ENCODE results near the gene ACTL8. TPM values are rescaled to one million over a fixed set of nuclear protein-coding genes. Genes with fewer than 3 reads are reported as not detected.

The ACTL8 gene
- total RNA-seq, 1 donor from 2014 or later = 0.26 TPM

DNA sequence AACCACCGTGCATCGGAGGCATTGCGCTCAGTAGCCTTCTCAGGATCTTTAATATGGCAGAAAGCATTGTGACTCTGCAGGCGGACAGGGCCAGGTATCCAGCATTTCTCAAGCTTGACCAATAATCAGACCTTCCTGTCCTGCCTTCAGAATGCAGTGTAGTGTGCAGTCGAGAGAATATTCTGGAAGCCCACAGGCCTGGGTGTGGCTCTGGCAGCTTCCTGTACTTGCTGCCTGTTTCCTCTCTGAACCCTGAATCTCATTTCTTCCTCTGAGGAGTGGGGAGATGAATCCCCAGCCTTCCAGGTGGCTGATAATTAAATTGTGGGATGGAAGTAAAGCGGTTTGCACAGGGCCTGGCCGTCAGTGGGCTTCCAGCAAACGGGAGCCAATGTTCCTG, 42.3 kb downstream of the ACTL8 start:
- DNase-seq (ENCODE audit: low spot score) = no peak
- no peak overlapping the region for H3K27ac Mint-ChIP-seq (ENCODE audit: unreplicated experiment)
- H3K9me3 Mint-ChIP-seq (ENCODE audit: unreplicated experiment) = no peaks in the 10 kb centered on the region
- H3K36me3 Mint-ChIP-seq (ENCODE audit: low read depth, unreplicated experiment) = no peaks in the 10 kb centered on the region
- no peak overlapping the region for H3K4me3 Mint-ChIP-seq (ENCODE audit: unreplicated experiment)
- TF ChIP-seq, protein P1, sequence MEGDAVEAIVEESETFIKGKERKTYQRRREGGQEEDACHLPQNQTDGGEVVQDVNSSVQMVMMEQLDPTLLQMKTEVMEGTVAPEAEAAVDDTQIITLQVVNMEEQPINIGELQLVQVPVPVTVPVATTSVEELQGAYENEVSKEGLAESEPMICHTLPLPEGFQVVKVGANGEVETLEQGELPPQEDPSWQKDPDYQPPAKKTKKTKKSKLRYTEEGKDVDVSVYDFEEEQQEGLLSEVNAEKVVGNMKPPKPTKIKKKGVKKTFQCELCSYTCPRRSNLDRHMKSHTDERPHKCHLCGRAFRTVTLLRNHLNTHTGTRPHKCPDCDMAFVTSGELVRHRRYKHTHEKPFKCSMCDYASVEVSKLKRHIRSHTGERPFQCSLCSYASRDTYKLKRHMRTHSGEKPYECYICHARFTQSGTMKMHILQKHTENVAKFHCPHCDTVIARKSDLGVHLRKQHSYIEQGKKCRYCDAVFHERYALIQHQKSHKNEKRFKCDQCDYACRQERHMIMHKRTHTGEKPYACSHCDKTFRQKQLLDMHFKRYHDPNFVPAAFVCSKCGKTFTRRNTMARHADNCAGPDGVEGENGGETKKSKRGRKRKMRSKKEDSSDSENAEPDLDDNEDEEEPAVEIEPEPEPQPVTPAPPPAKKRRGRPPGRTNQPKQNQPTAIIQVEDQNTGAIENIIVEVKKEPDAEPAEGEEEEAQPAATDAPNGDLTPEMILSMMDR (IDR thresholded peaks at IDR 0.05; ENCODE audit: unreplicated experiment) = no peak
- peaks cover 7% of the 10 kb centered on the region for H3K4me1 Mint-ChIP-seq (ENCODE audit: unreplicated experiment)
- peaks cover 5% of the 10 kb centered on the region for H3K27me3 Mint-ChIP-seq (ENCODE audit: unreplicated experiment)

DNA sequence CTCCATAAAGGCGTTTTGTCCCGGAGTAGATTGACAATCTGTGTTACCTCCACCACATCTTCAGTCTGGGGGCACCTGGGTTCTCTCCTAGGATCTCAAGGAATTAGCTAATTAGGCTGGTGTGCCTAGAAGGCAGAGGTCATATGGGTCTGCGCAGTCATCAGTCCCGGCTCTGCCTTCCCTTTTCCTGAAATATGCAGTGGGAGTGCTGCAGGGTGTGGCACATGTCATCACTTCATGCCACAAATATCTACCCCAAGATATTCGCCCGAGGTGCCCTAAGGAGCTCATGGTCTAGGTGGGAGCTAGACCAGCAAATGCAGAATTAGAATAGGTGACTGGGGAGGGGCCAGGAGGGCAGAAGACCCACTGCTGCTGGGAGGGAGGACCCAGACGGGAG, 42.9 kb downstream of the ACTL8 start:
- peaks cover 7% of the 10 kb centered on the region for H3K4me1 Mint-ChIP-seq (ENCODE audit: unreplicated experiment)
- TF ChIP-seq, protein P1 (IDR thresholded peaks at IDR 0.05; ENCODE audit: unreplicated experiment) = no peak
- DNase-seq (ENCODE audit: low spot score) = no peak
- H3K27ac Mint-ChIP-seq (ENCODE audit: unreplicated experiment) = no peak overlapping the region
- peaks cover 5% of the 10 kb centered on the region for H3K27me3 Mint-ChIP-seq (ENCODE audit: unreplicated experiment)
- H3K9me3 Mint-ChIP-seq (ENCODE audit: unreplicated experiment) = no peaks in the 10 kb centered on the region
- no peaks in the 10 kb centered on the region for H3K36me3 Mint-ChIP-seq (ENCODE audit: low read depth, unreplicated experiment)
- H3K4me3 Mint-ChIP-seq (ENCODE audit: unreplicated experiment) = no peak overlapping the region

DNA sequence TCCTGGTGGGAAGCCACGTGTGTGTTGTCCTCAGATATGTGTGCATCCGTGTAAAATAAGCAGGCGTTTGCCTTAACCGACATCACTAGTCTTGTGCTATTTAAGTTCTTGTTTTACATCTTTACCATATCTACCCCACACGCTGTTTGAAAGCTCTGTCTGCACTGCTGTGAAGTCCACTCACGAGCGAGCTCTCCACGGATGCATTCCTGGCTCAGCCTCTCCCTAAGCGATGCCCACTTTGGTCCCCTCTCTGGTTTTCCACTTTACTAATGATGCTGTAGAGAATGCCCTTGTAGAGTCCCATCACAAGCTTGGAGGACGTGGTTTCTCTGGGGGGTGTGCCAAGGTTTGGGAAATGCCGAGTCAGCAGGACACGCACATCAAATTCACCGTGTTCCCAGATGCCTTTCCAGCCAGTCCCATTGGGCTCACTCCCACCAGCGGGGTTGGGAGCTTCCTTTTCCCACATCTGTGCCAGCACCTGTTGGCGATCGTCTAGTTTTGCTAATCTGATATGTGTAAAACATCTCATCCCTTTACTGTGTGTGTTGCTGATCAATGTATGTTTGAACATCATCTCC, 43.8 kb downstream of the ACTL8 start:
- Mint-ChIP-seq H3K9me3 (ENCODE audit: unreplicated experiment) (no peaks in the 10 kb centered on the region), H3K36me3 (ENCODE audit: low read depth, unreplicated experiment) (no peaks in the 10 kb centered on the region), H3K4me1 (ENCODE audit: unreplicated experiment) (peaks cover 7% of the 10 kb centered on the region), H3K27ac (ENCODE audit: unreplicated experiment) (no peak overlapping the region), H3K27me3 (ENCODE audit: unreplicated experiment) (peaks cover 5% of the 10 kb centered on the region), H3K4me3 (ENCODE audit: unreplicated experiment) (no peak overlapping the region)
- no peak for DNase-seq (ENCODE audit: low spot score)
- TF ChIP-seq, protein P1 (IDR thresholded peaks at IDR 0.05; ENCODE audit: unreplicated experiment) = no peak

DNA sequence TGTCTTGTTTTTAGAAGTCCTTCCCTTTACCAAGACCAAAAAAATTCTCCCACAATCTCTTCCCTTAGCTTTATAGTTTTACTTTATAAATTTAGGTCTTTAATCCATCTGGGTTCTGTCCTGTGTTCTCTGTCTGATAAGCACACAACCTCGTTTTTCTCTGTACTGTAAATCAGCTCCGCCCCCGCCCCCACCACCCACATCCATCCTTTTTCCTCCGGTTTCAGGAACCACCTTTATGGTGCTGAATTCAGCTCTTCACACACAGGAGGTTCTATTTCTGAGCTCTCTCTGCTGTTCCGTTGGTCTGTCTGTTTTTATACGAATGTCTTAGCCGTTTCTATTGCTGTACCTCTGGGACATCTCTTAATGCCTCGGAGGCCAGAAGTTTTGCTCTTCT, 44.5 kb downstream of the ACTL8 start:
- DNase-seq (ENCODE audit: low spot score) = no peak
- H3K27me3 Mint-ChIP-seq (ENCODE audit: unreplicated experiment) = peaks cover 5% of the 10 kb centered on the region
- peaks cover 7% of the 10 kb centered on the region for H3K4me1 Mint-ChIP-seq (ENCODE audit: unreplicated experiment)
- TF ChIP-seq, protein P1 (IDR thresholded peaks at IDR 0.05; ENCODE audit: unreplicated experiment) = no peak
- H3K9me3 Mint-ChIP-seq (ENCODE audit: unreplicated experiment) = no peaks in the 10 kb centered on the region
- H3K36me3 Mint-ChIP-seq (ENCODE audit: low read depth, unreplicated experiment) = no peaks in the 10 kb centered on the region
- H3K4me3 Mint-ChIP-seq (ENCODE audit: unreplicated experiment) = no peak overlapping the region
- H3K27ac Mint-ChIP-seq (ENCODE audit: unreplicated experiment) = no peak overlapping the region

DNA sequence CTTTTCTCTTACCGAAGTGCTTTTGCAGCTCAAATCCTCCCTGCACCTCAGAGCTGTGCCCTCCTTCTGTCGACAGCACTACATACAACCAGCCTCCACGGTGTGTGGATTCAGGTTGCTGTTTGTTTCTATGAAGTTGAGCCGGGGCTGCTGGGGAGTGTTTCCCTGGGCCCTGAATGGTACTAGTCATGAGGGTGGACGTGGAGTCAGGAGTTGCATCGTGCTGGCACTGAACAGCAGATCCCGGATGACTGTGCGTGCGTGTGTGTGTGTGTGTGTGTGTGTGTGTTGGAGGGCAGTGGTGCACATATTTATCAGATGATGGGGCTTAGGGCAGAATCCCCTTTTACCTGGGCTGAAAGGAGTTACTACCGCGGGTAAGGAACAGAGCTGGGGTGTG, 47.0 kb downstream of the ACTL8 start:
- H3K27ac Mint-ChIP-seq (ENCODE audit: unreplicated experiment) = no peak overlapping the region

More for the DNA sequence above, 47.0 kb downstream of the ACTL8 start:
- TF ChIP-seq, protein P1 (IDR thresholded peaks at IDR 0.05; ENCODE audit: unreplicated experiment) = no peak
- DNase-seq (ENCODE audit: low spot score) = no peak
- Mint-ChIP-seq H3K4me3 (ENCODE audit: unreplicated experiment) (no peak overlapping the region), H3K9me3 (ENCODE audit: unreplicated experiment) (no peaks in the 10 kb centered on the region), H3K4me1 (ENCODE audit: unreplicated experiment) (peaks cover 10% of the 10 kb centered on the region), H3K36me3 (ENCODE audit: low read depth, unreplicated experiment) (no peaks in the 10 kb centered on the region), H3K27me3 (ENCODE audit: unreplicated experiment) (peaks cover 2% of the 10 kb centered on the region)
